Testis (tissue), 3 donors: ENCODE measurements around the gene SYNPO. TPM values are rescaled to one million over a fixed set of nuclear protein-coding genes. Genes with fewer than 3 reads are reported as not detected.

Source experiments
- DNase-seq: peaks from one replicate; pipeline ENCODE4 v3.0.0-alpha.2; 2019
- H3K27ac ChIP-seq, 2 donors: fragments of 200-600 bp; sonication (generic); one replicate each; pipeline ENCODE4 v1.5.1; 2019
- H3K27me3 ChIP-seq: fragments of 200-600 bp; sonication (generic); one replicate; pipeline ENCODE4 v1.5.1; 2019
- H3K36me3 ChIP-seq: fragments of 200-600 bp; sonication (generic); one replicate; pipeline ENCODE4 v1.5.1; 2017; ENCODE audit warnings: low read depth; ENCODE audit errors: missing control alignments
- H3K4me1 ChIP-seq: fragments of 200-600 bp; sonication (generic); one replicate; pipeline ENCODE4 v1.5.1; 2019
- H3K4me3 ChIP-seq, 2 donors: fragments of 200-600 bp; sonication (generic); one replicate each; pipeline ENCODE4 v1.5.1; 2017 to 2019
- H3K9me3 ChIP-seq: fragments of 200-600 bp; sonication (generic); one replicate; pipeline ENCODE4 v1.5.1; 2017
- CTCF ChIP-seq, 3 experiments: fragments of 450-650 bp in 2 of 3; fragments of 200-600 bp in 1 of 3; sonication (generic) in 1 of 3; IDR thresholded peaks; one replicate each; pipeline ENCODE4 v1.5.1; 2016 to 2019; ENCODE audit warnings: antibody characterized with exemption in 3 of 3, mild to moderate bottlenecking in 2 of 3, moderate library complexity in 1 of 3
- POLR2A ChIP-seq: fragments of 450-650 bp; IDR thresholded peaks from one replicate; pipeline ENCODE4 v1.6.1; 2017; ENCODE audit warnings: antibody characterized with exemption, mild to moderate bottlenecking, moderate library complexity
- WGBS, 2 donors: methylation state at CpG; one replicate each; pipeline ENCODE4 v1.1.5; 2018; 5-methylcytosine and 5-hydroxymethylcytosine counted together
- intact Hi-C: fragments of 100-400 bp; cut with DNase I; formaldehyde crosslinking; loops from one replicate; pipeline ENCODE4 v1.15.1; 2023; ENCODE audit warnings: low total_unique reads
- polyA plus RNA-seq: library from polyadenylated mRNA; stranded (reverse); fragments of 350-450 nt; fragmentation: Illumina TruSeq; extraction: RNeasy Lipid Tissue Mini Kit (QIAGEN cat#74804); gene quantifications from one replicate; pipeline ENCODE4 v1.2.3, GENCODE V29; 2014; ENCODE audit warnings: low read depth, low replicate concordance; ENCODE audit not compliant: insufficient read depth
- total RNA-seq, 2 donors: library from RNA; depleted of rRNA; stranded (reverse); fragments of >200 nt; gene quantifications; one replicate each; pipeline ENCODE4 v1.2.3, GENCODE V29; 2016

SYNPO gene
- total and polyA plus RNA-seq, 3 donors from 2014 or later: 49.1 to 53.2 (median 52.2) TPM

GRCh38 chr5:150618163-150618562 lies 22.3 kb upstream of the SYNPO start:
- Histone ChIP-seq H3K27ac (no peak overlapping the region), H3K9me3 (no peaks in the 10 kb centered on the region), H3K27me3 (no peaks in the 10 kb centered on the region), H3K4me1 (peaks cover 55% of the 10 kb centered on the region), H3K36me3 (no peaks in the 10 kb centered on the region), H3K4me3 (no peak overlapping the region)
- WGBS, 2 donors: 58 to 79% methylated on average over 2 to 9 of the region's 9 CpGs
- no peak for TF ChIP-seq CTCF (IDR thresholded peaks at IDR 0.05)
- no peak for TF ChIP-seq POLR2A
- peak; percentile 40 for DNase-seq
- intact Hi-C loops: no loop called here

GRCh38 chr5:150618588-150619281 lies 21.7 kb upstream of the SYNPO start:
- Histone ChIP-seq H3K27me3 (no peaks in the 10 kb centered on the region), H3K9me3 (no peaks in the 10 kb centered on the region), H3K27ac (peak overlapping the region in 1 of 2 donors; percentile 53), H3K36me3 (no peaks in the 10 kb centered on the region), H3K4me1 (peaks cover 55% of the 10 kb centered on the region), H3K4me3 (no peak overlapping the region)
- TF ChIP-seq POLR2A (no peak), CTCF (IDR thresholded peaks at IDR 0.05) (no peak)
- intact Hi-C loops: no loop called here
- DNase-seq: peak; percentile 53
- 61 to 66% methylated on average over 12 to 17 of the region's 17 CpGs for WGBS, 2 donors

DNA sequence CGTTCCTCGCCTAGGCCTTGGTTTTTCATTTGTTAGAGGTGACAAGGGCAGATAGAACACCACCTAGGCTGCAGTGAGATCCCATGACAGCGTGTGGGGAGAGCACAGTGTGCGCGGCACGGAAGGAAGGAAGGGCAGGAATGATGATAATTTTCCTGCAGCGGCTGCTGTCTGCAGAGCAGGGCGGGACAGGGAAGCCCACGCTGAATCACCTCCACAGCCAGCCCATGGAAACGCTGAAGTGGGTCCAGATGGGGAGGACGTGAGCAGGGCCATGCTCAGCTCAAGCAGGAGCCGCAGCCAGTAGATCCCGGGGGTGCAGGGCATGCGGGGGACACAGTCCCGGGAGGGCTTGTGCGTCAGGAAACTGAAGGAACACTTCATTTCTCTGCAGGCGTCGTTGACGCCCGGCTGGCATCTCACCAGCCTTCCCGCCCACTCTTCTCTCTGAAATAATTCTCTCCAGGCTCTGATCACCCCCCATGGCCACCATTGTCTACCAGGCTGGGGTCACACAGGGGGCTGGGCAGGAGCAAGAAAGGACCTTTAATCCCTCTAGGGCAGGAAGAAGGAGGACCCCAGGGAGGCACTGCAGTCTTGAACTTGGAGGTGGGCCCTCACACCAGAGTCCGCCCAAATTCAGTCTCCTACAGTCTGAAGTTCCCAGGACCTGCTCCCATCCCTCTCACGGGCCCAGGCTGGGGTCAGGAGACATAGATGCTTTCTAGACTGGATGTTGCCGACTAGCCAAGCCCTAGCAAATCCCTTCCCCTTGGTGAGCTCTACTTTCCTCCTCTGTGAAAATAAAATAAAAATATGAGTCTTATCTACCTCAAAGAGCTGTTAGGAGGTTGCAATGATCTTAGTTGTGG lies 20.9 kb upstream of the SYNPO start:
- peaks cover 51% of the 10 kb centered on the region for H3K4me1 ChIP-seq
- peak; percentile 33 for DNase-seq

DNA sequence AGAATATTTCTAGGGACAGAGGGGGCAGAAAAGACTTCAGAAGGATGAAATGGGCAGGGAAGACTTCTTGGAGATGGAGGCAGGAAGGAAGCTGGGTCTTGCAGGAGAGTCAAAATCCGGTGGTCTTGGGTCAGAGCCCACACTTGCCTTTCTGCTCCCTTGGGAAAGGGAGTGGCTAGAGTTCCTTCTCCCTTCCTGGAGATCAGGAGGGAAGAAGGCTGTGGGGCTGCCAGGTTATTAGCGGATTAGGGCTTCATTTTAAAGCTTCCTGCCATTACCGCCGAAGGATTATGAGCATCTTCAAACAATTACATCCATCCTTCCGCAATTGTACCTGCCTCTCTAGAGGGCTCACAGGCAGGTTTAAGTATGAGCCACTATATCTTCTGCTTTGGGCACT lies 19.2 kb upstream of the SYNPO start:
- Histone ChIP-seq H3K36me3 (no peaks in the 10 kb centered on the region), H3K4me1 (peaks cover 45% of the 10 kb centered on the region), H3K27me3 (no peaks in the 10 kb centered on the region), H3K9me3 (no peaks in the 10 kb centered on the region), H3K4me3 (no peak overlapping the region), H3K27ac (no peak overlapping the region)
- 81 to 86% methylated on average over 5 of the region's 5 CpGs for WGBS, 2 donors
- intact Hi-C loops: no loop called here
- TF ChIP-seq CTCF (IDR thresholded peaks at IDR 0.05) (no peak), POLR2A (no peak)
- DNase-seq: no peak

More for the DNA sequence above, 20.9 kb upstream of the SYNPO start:
- intact Hi-C loops: no loop called here
- no peaks in the 10 kb centered on the region for H3K27me3 ChIP-seq
- peak overlapping the region in 1 of 2 donors; percentile 53 for H3K27ac ChIP-seq
- WGBS, 2 donors: 50 to 65% methylated on average over 22 to 24 of the region's 24 CpGs
- H3K36me3 ChIP-seq: no peaks in the 10 kb centered on the region
- H3K9me3 ChIP-seq: no peaks in the 10 kb centered on the region
- H3K4me3 ChIP-seq: no peak overlapping the region
- TF ChIP-seq CTCF (IDR thresholded peaks at IDR 0.05): no peak
